Mesendoderm (in vitro differentiated cells): Measurements from ENCODE around the gene GHITM.

Experiments
- DNase-seq: peaks from one replicate; pipeline ENCODE4 v3.0.0; 2013
- H2AK5ac ChIP-seq: 2 replicates; pipeline ENCODE4 v1.6.1; 2013; ENCODE audit warnings: low read length, inconsistent platforms
- H2BK120ac ChIP-seq: 2 replicates; pipeline ENCODE4 v1.6.1; 2013; ENCODE audit warnings: low read depth, mild to moderate bottlenecking, low read length, moderate library complexity, mixed read lengths
- H2BK15ac ChIP-seq: replicated peaks from 2 replicates; pipeline ENCODE4 v1.6.1; 2013; ENCODE audit warnings: low read depth, mild to moderate bottlenecking, moderate library complexity
- H2BK5ac ChIP-seq: 2 replicates; pipeline ENCODE4 v1.6.1; 2013; ENCODE audit warnings: low read length, inconsistent platforms
- H3K18ac ChIP-seq: 2 replicates; pipeline ENCODE4 v1.6.1; 2013; ENCODE audit warnings: mild to moderate bottlenecking, low read length, mixed read lengths
- H3K23ac ChIP-seq: one replicate; pipeline ENCODE4 v1.6.1; 2013; ENCODE audit warnings: low read length
- H3K27ac ChIP-seq: 2 replicates; pipeline ENCODE4 v1.5.1; 2013; ENCODE audit warnings: low read depth, mild to moderate bottlenecking, inconsistent platforms, low read length, moderate library complexity
- H3K27me3 ChIP-seq: 2 replicates; pipeline ENCODE4 v1.6.1; 2013; ENCODE audit warnings: low read length, control low read depth, mild to moderate bottlenecking, inconsistent platforms; ENCODE audit not compliant: insufficient read depth, poor library complexity
- H3K36me3 ChIP-seq: 2 replicates; pipeline ENCODE4 v1.6.1; 2013; ENCODE audit warnings: low read length, inconsistent platforms; ENCODE audit not compliant: control insufficient read depth, insufficient read depth
- H3K4ac ChIP-seq: one replicate; pipeline ENCODE4 v1.6.1; 2013; ENCODE audit warnings: low read depth, mild to moderate bottlenecking, low read length, moderate library complexity
- H3K4me1 ChIP-seq: 2 replicates; pipeline ENCODE4 v1.6.1; 2013; ENCODE audit warnings: low read depth, low read length, inconsistent platforms; ENCODE audit not compliant: control insufficient read depth
- H3K4me2 ChIP-seq: 2 replicates; pipeline ENCODE4 v1.6.1; 2013; ENCODE audit warnings: low read length
- H3K4me3 ChIP-seq: 2 replicates; pipeline ENCODE4 v1.5.1; 2013; ENCODE audit warnings: mild to moderate bottlenecking, low read length
- H3K56ac ChIP-seq: one replicate; pipeline ENCODE4 v1.6.1; 2013; ENCODE audit warnings: low read length
- H3K79me1 ChIP-seq: 2 replicates; pipeline ENCODE4 v1.6.1; 2013; ENCODE audit warnings: low read length, inconsistent platforms
- H3K79me2 ChIP-seq: 2 replicates; pipeline ENCODE4 v1.6.1; 2013; ENCODE audit warnings: mild to moderate bottlenecking, low read length; ENCODE audit not compliant: control insufficient read depth, insufficient read depth
- H3K9ac ChIP-seq: 2 replicates; pipeline ENCODE4 v1.6.1; 2013; ENCODE audit warnings: low read length, inconsistent platforms
- H4K5ac ChIP-seq: one replicate; pipeline ENCODE4 v1.6.1; 2013; ENCODE audit warnings: low read length
- H4K8ac ChIP-seq: one replicate; pipeline ENCODE4 v1.6.1; 2013; ENCODE audit warnings: low read depth, mild to moderate bottlenecking, control low read depth, low read length, moderate library complexity
- WGBS: extraction: QIAGEN DNeasy Blood & Tissue Kit; methylation state at CpG from one replicate; pipeline ENCODE4 v1.1.7; 2013; ENCODE audit warnings: low lambda C conversion rate, missing lambda C conversion rate; ENCODE audit not compliant: insufficient coverage; ENCODE audit errors: extremely low coverage; 5-methylcytosine and 5-hydroxymethylcytosine counted together

Gene GHITM

DNA sequence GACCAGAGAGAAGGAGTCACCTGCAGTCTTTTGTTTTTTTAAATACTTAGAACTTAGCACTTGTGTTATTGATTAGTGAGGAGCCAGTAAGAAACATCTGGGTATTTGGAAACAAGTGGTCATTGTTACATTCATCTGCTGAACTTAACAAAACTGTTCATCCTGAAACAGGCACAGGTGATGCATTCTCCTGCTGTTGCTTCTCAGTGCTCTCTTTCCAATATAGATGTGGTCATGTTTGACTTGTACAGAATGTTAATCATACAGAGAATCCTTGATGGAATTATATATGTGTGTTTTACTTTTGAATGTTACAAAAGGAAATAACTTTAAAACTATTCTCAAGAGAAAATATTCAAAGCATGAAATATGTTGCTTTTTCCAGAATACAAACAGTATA lies 13.5 kb downstream of the GHITM start:
- H2BK15ac ChIP-seq: no peak overlapping the region
- no peak overlapping the region for H3K27ac ChIP-seq
- H3K79me2 ChIP-seq: no peaks in the 10 kb centered on the region
- H3K9ac ChIP-seq: no peak overlapping the region
- no peaks in the 10 kb centered on the region for H3K27me3 ChIP-seq
- H2BK120ac ChIP-seq: no peak overlapping the region
- H3K4me2 ChIP-seq: no peak overlapping the region
- H3K18ac ChIP-seq: no peak overlapping the region
- no peak overlapping the region for H3K56ac ChIP-seq
- no peak overlapping the region for H2AK5ac ChIP-seq
- no peak overlapping the region for H4K5ac ChIP-seq
- no peaks in the 10 kb centered on the region for H3K79me1 ChIP-seq
- no peak overlapping the region for H3K4me3 ChIP-seq
- DNase-seq: no peak
- peaks cover 7% of the 10 kb centered on the region for H3K36me3 ChIP-seq
- H3K23ac ChIP-seq: no peak overlapping the region
- H4K8ac ChIP-seq: no peak overlapping the region
- no peak overlapping the region for H3K4ac ChIP-seq
- H3K4me1 ChIP-seq: no peaks in the 10 kb centered on the region
- H2BK5ac ChIP-seq: no peak overlapping the region

GRCh38 chr10:84155521-84155920 lies 16.2 kb downstream of the GHITM start:
- Histone ChIP-seq H3K4ac (no peak overlapping the region), H3K27ac (no peak overlapping the region)
- DNase-seq: no peak

DNA sequence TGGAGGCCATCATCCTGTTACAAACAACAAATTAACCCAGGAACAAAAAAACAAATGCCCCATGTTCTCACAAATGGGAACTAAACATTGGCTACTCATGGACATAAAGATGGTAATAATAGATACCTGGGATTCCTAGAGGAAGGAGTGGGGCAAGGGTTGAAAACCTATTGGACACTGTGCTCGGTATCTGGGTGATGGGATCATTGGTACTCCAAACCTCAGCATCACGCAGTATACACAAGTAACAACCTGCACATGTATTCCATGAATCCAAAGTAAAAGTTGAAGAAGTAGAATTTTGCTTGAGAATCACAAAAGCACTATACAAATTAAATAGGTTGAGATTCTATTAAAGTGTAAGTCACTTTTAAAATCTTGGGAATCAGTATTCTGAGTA lies 16.7 kb downstream of the GHITM start:
- WGBS: no CpG with 5 or more reads among the region's 2 CpGs
- H3K79me2 ChIP-seq: no peaks in the 10 kb centered on the region
- H2BK15ac ChIP-seq: no peak overlapping the region
- H3K27me3 ChIP-seq: no peaks in the 10 kb centered on the region
- peaks cover 8% of the 10 kb centered on the region for H3K4me1 ChIP-seq
- H4K8ac ChIP-seq: no peak overlapping the region
- no peak overlapping the region for H2BK120ac ChIP-seq
- H3K9ac ChIP-seq: no peak overlapping the region
- H3K23ac ChIP-seq: no peak overlapping the region
- peaks cover 1% of the 10 kb centered on the region for H3K36me3 ChIP-seq
- no peak overlapping the region for H2AK5ac ChIP-seq
- no peaks in the 10 kb centered on the region for H3K79me1 ChIP-seq
- H3K56ac ChIP-seq: no peak overlapping the region
- H2BK5ac ChIP-seq: no peak overlapping the region
- DNase-seq: no peak
- H3K4me3 ChIP-seq: no peak overlapping the region
- H4K5ac ChIP-seq: no peak overlapping the region
- H3K18ac ChIP-seq: no peak overlapping the region
- H3K4me2 ChIP-seq: no peak overlapping the region
- no peak overlapping the region for H3K4ac ChIP-seq
- H3K27ac ChIP-seq: no peak overlapping the region

More at GRCh38 chr10:84155521-84155920, 16.2 kb downstream of the GHITM start:
- Histone ChIP-seq H3K18ac (no peak overlapping the region), H3K4me3 (no peak overlapping the region), H2BK5ac (no peak overlapping the region), H3K79me2 (no peaks in the 10 kb centered on the region), H3K9ac (no peak overlapping the region), H3K23ac (no peak overlapping the region), H3K79me1 (no peaks in the 10 kb centered on the region), H4K8ac (no peak overlapping the region), H3K4me1 (peaks cover 8% of the 10 kb centered on the region), H2BK15ac (no peak overlapping the region), H4K5ac (no peak overlapping the region), H2BK120ac (no peak overlapping the region), H3K4me2 (no peak overlapping the region), H2AK5ac (no peak overlapping the region), H3K56ac (no peak overlapping the region), H3K27me3 (no peaks in the 10 kb centered on the region), H3K36me3 (peaks cover 5% of the 10 kb centered on the region)
- WGBS: no CpG with 5 or more reads among the region's 4 CpGs

DNA sequence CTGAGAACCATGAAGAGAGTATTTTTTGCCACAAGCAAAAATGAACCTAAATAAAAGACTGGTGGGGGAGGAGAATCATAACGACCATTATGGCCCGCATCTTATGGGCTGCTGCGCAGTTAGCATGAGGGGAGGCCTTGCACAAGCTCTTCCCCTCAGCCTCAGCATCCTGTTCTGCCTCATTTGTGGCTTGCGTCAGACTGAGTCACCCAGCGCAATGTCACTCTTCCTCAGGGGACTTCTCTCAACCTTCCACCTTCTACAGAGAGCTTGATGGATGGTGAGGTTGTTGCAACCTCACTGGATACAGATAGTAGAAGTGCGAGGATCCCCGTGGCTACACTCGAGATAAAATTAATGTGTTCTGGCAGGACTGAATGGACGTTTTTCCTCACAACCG lies 17.5 kb downstream of the GHITM start:
- Histone ChIP-seq H3K56ac (no peak overlapping the region), H2BK120ac (no peak overlapping the region), H3K18ac (no peak overlapping the region), H3K36me3 (no peaks in the 10 kb centered on the region), H2AK5ac (no peak overlapping the region), H3K79me1 (no peaks in the 10 kb centered on the region), H2BK15ac (no peak overlapping the region), H3K27me3 (no peaks in the 10 kb centered on the region), H3K4me1 (peaks cover 10% of the 10 kb centered on the region), H3K23ac (no peak overlapping the region), H4K5ac (no peak overlapping the region), H3K4ac (no peak overlapping the region), H3K27ac (no peak overlapping the region), H3K4me3 (no peak overlapping the region), H3K79me2 (no peaks in the 10 kb centered on the region), H3K4me2 (no peak overlapping the region), H2BK5ac (no peak overlapping the region), H3K9ac (no peak overlapping the region), H4K8ac (no peak overlapping the region)
- no peak for DNase-seq
- WGBS: no CpG with 5 or more reads among the region's 10 CpGs

DNA sequence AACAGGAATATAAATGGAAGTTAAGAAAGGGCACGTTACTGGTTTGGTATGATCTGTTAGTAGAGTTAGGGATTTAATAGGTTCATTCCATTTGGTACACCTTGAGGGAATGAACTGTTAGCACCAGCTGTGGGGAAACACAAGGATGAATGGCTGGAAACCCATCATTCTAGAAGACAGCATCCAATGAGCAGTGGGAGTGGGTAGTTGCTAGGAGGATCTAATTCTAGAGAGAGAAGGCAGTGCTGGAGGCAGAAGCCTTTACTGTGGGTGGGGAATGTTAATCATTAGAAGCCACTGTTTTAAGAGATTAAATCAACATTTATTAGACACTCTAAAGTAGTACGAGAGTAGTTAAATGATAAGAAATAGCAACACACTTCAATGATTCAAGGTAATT lies 18.8 kb downstream of the GHITM start:
- Histone ChIP-seq H2BK15ac (no peak overlapping the region), H2AK5ac (no peak overlapping the region), H3K23ac (no peak overlapping the region), H3K27ac (no peak overlapping the region), H3K79me2 (no peaks in the 10 kb centered on the region), H3K79me1 (no peaks in the 10 kb centered on the region), H2BK120ac (no peak overlapping the region), H3K4me1 (peaks cover 12% of the 10 kb centered on the region), H3K4me3 (no peak overlapping the region), H3K27me3 (no peaks in the 10 kb centered on the region), H2BK5ac (no peak overlapping the region), H3K4ac (no peak overlapping the region), H3K4me2 (no peak overlapping the region), H4K5ac (no peak overlapping the region), H3K9ac (no peak overlapping the region), H3K56ac (no peak overlapping the region), H3K36me3 (no peaks in the 10 kb centered on the region), H3K18ac (no peak overlapping the region), H4K8ac (no peak overlapping the region)
- no peak for DNase-seq
- WGBS: no CpG with 5 or more reads among the region's 2 CpGs

DNA sequence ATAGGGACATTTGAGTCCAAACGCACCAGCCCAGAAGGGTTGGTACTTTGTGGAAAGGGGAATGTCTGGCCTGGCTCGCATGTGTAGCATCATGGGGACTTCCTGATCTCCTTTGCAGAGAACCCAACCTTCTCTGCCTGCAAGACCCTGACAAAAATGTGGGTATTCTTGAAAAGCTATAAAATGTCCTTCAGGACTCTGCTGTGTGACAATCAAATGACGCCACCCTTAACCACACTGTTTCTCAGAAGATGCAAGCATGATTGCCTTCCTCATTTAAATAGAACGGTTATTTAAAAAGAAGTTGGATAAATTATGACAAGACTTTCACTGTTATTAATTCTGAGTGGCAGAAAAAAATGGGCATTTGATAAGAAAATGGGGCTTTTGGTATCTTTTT lies 19.2 kb downstream of the GHITM start:
- no peaks in the 10 kb centered on the region for H3K27me3 ChIP-seq
- no peak overlapping the region for H2BK120ac ChIP-seq
- H3K79me2 ChIP-seq: no peaks in the 10 kb centered on the region
- H3K56ac ChIP-seq: no peak overlapping the region
- no peaks in the 10 kb centered on the region for H3K36me3 ChIP-seq
- no peak overlapping the region for H4K8ac ChIP-seq
- H2BK15ac ChIP-seq: no peak overlapping the region
- no peak overlapping the region for H3K18ac ChIP-seq
- peaks cover 12% of the 10 kb centered on the region for H3K4me1 ChIP-seq
- H3K4me3 ChIP-seq: no peak overlapping the region
- H2BK5ac ChIP-seq: no peak overlapping the region
- no peak overlapping the region for H3K4me2 ChIP-seq
- WGBS: no CpG with 5 or more reads among the region's 4 CpGs
- H3K9ac ChIP-seq: no peak overlapping the region
- H4K5ac ChIP-seq: no peak overlapping the region
- no peak overlapping the region for H3K27ac ChIP-seq
- DNase-seq: no peak
- no peak overlapping the region for H2AK5ac ChIP-seq
- no peaks in the 10 kb centered on the region for H3K79me1 ChIP-seq
- no peak overlapping the region for H3K23ac ChIP-seq
- H3K4ac ChIP-seq: no peak overlapping the region
